Hepatocyte (in vitro differentiated cells): ENCODE data around the gene FAM81A. TPM values are rescaled to one million over a fixed set of nuclear protein-coding genes. Genes with fewer than 3 reads are reported as not detected.
"Not testable (repeated sequence)": the region's sequence is repeated elsewhere in the genome, so short reads cannot be mapped to it uniquely, and the experiment has no call there.

Source experiments
- DNase-seq: peaks from one replicate; pipeline ENCODE4 v3.0.0-alpha.2; 2016; ENCODE audit warnings: low spot score
- H2AFZ ChIP-seq: fragments of 200-600 bp; sonication (generic); 2 replicates; pipeline ENCODE4 v1.6.0; 2016; ENCODE audit warnings: antibody characterized with exemption, mild to moderate bottlenecking
- H3K27ac ChIP-seq: fragments of 200-600 bp; sonication (generic); 2 replicates; pipeline ENCODE4 v1.5.1; 2016; ENCODE audit warnings: mild to moderate bottlenecking
- H3K27me3 ChIP-seq: fragments of 200-600 bp; sonication (generic); 2 replicates; pipeline ENCODE4 v1.6.1; 2016
- H3K36me3 ChIP-seq: fragments of 200-600 bp; sonication (generic); replicated peaks from 2 replicates; pipeline ENCODE4 v1.5.1; 2016; ENCODE audit warnings: low read depth; ENCODE audit not compliant: insufficient read depth
- H3K4me1 ChIP-seq: fragments of 200-600 bp; sonication (generic); 2 replicates; pipeline ENCODE4 v1.5.1; 2016; ENCODE audit warnings: mild to moderate bottlenecking, moderate library complexity; ENCODE audit not compliant: insufficient read depth
- H3K4me2 ChIP-seq: fragments of 200-600 bp; sonication (generic); 2 replicates; pipeline ENCODE4 v1.6.0; 2016
- H3K4me3 ChIP-seq: fragments of 200-600 bp; sonication (generic); 2 replicates; pipeline ENCODE4 v1.5.1; 2016; ENCODE audit warnings: mild to moderate bottlenecking
- H3K79me2 ChIP-seq: fragments of 200-600 bp; sonication (generic); 2 replicates; pipeline ENCODE4 v1.6.0; 2017; ENCODE audit warnings: mild to moderate bottlenecking
- H3K9me2 ChIP-seq: fragments of 200-600 bp; sonication (generic); replicated peaks from 2 replicates; pipeline ENCODE4 v1.6.0; 2017; ENCODE audit warnings: mild to moderate bottlenecking; ENCODE audit not compliant: insufficient read depth
- H3K9me3 ChIP-seq: fragments of 200-600 bp; sonication (generic); 2 replicates; pipeline ENCODE4 v1.5.1; 2016; ENCODE audit warnings: low read depth, mild to moderate bottlenecking
- H4K20me1 ChIP-seq: fragments of 200-600 bp; sonication (generic); 2 replicates; pipeline ENCODE4 v1.6.0; 2016; ENCODE audit warnings: mild to moderate bottlenecking; ENCODE audit not compliant: insufficient read depth, poor library complexity, severe bottlenecking
- EZH2 ChIP-seq: fragments of 200-600 bp; sonication (generic); IDR thresholded peaks from 2 replicates; pipeline ENCODE4 v1.6.1; 2016; ENCODE audit warnings: antibody characterized with exemption, mild to moderate bottlenecking, borderline replicate concordance
- EZH2phosphoT487 ChIP-seq: fragments of 200-600 bp; sonication (generic); IDR thresholded peaks from one replicate; pipeline ENCODE4 v1.6.1; 2018; ENCODE audit warnings: antibody characterized with exemption, mild to moderate bottlenecking, low read depth, moderate library complexity; ENCODE audit not compliant: unreplicated experiment, severe bottlenecking
- WGBS: methylation state at CpG from one replicate; pipeline ENCODE4 v1.1.6; 2016; ENCODE audit warnings: low lambda C conversion rate; ENCODE audit errors: missing lambda C conversion rate; 5-methylcytosine and 5-hydroxymethylcytosine counted together
- polyA plus RNA-seq: library from polyadenylated mRNA; unstranded; fragments of >200 nt; fragmentation: Nextera tagmentation; extraction: Ambion mirVana; gene quantifications from 2 replicates; pipeline ENCODE4 v1.2.1, GENCODE V29; 2016
- total RNA-seq: library from RNA; depleted of rRNA; stranded (reverse); fragments of >200 nt; gene quantifications from 2 replicates; pipeline ENCODE4 v1.2.3, GENCODE V29; 2014
- TF ChIP-seq, protein P1 (sequence below): fragments of 200-600 bp; sonication (generic); IDR thresholded peaks from 2 replicates; pipeline ENCODE4 v1.5.1; 2016; ENCODE audit warnings: antibody characterized with exemption, mild to moderate bottlenecking; ENCODE audit not compliant: poor library complexity

FAM81A gene
- total and polyA plus RNA-seq, 2 experiments from 2014 or later, result 0.47 to 0.85 TPM

DNA sequence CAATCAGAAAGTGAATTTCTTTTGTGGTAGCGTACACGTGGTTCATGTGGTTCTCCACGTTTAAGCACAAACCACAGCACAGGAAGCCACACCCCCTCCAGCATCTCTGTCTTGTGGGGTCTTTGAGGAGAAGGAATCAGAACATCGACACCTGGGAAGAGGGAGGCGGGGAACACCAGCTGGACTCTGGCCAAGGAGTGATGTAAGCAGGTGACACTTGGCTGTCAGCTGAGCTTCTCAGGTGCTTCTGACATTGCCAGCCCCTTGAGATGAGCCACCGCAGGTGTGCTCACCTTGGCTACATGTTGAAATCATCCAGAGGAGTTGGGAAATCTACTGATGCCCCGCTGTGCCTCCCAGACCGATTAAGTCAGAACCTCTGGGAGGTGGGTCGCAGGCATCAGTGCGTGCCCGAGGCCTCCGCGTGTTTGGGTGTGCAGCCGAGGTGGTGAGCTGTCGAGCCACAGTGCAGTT, 85.0 kb downstream of the FAM81A start:
- Histone ChIP-seq H4K20me1 (no peaks in the 10 kb centered on the region), H3K79me2 (no peaks in the 10 kb centered on the region), H2AFZ (no peak overlapping the region), H3K9me2 (no peaks in the 10 kb centered on the region), H3K27ac (no peak overlapping the region), H3K4me1 (no peaks in the 10 kb centered on the region), H3K36me3 (no peaks in the 10 kb centered on the region), H3K4me3 (no peak overlapping the region), H3K27me3 (no peaks in the 10 kb centered on the region), H3K9me3 (no peaks in the 10 kb centered on the region), H3K4me2 (no peak overlapping the region)
- TF ChIP-seq EZH2phosphoT487, result no peak
- TF ChIP-seq, protein P1, sequence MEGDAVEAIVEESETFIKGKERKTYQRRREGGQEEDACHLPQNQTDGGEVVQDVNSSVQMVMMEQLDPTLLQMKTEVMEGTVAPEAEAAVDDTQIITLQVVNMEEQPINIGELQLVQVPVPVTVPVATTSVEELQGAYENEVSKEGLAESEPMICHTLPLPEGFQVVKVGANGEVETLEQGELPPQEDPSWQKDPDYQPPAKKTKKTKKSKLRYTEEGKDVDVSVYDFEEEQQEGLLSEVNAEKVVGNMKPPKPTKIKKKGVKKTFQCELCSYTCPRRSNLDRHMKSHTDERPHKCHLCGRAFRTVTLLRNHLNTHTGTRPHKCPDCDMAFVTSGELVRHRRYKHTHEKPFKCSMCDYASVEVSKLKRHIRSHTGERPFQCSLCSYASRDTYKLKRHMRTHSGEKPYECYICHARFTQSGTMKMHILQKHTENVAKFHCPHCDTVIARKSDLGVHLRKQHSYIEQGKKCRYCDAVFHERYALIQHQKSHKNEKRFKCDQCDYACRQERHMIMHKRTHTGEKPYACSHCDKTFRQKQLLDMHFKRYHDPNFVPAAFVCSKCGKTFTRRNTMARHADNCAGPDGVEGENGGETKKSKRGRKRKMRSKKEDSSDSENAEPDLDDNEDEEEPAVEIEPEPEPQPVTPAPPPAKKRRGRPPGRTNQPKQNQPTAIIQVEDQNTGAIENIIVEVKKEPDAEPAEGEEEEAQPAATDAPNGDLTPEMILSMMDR, result no peak
- TF ChIP-seq EZH2, result no peak
- peak; percentile 16 for DNase-seq
- 88% methylated on average over 15 of the region's 15 CpGs for WGBS

DNA sequence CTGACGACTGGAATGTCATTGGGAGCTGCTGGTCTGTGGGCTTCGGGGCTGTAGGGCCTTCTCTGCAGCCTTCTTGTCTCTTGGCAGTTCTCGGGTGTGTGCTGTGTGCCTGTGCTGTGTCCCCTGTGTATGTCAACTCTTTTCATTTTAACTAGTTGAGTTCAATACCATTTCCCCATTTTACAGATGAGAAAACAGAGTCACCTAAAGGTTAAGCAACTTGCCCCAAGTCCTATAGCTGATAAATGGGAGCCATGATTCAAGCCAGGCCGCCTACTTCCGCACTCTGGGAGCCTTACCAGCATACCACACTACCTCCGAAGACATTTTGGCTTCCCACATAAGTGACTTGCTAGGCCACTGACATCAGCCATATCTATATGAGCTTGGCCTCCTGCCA, 85.7 kb downstream of the FAM81A start:
- no peaks in the 10 kb centered on the region for H4K20me1 ChIP-seq
- H3K79me2 ChIP-seq, result no peaks in the 10 kb centered on the region
- no peak for DNase-seq
- H3K27ac ChIP-seq, result no peak overlapping the region
- no peak overlapping the region for H3K4me2 ChIP-seq
- no peak overlapping the region for H3K4me3 ChIP-seq
- H3K27me3 ChIP-seq, result no peaks in the 10 kb centered on the region
- WGBS, result 88% methylated on average over 6 of the region's 6 CpGs
- no peaks in the 10 kb centered on the region for H3K4me1 ChIP-seq
- TF ChIP-seq EZH2phosphoT487, result no peak
- TF ChIP-seq EZH2, result no peak
- TF ChIP-seq, protein P1, result no peak
- H3K9me3 ChIP-seq, result no peaks in the 10 kb centered on the region
- H3K9me2 ChIP-seq, result no peaks in the 10 kb centered on the region
- H3K36me3 ChIP-seq, result no peaks in the 10 kb centered on the region
- no peak overlapping the region for H2AFZ ChIP-seq

DNA sequence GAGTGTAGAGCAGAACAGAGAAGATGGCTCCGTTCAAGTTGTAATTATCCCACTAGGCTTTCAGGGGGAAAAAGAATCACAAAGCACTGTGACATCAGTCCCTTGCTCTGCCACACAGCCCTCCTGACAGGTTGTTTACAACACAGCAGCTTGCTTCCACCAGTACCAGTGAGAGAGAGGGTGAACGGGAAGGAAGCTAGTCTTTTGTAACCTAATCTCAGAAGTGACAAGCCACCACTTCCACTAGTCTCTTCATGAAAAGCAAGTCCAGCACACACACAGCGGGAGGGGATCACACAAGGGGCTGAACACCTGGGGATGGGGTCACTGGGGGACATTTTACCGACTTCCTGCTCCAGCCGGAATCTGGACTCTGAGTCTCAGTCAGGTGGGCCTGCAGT, 86.3 kb downstream of the FAM81A start:
- H2AFZ ChIP-seq, result no peak overlapping the region
- no peaks in the 10 kb centered on the region for H3K36me3 ChIP-seq
- H4K20me1 ChIP-seq, result no peaks in the 10 kb centered on the region
- no peak overlapping the region for H3K27ac ChIP-seq
- no peaks in the 10 kb centered on the region for H3K9me2 ChIP-seq
- no peak for DNase-seq
- H3K4me2 ChIP-seq, result no peak overlapping the region
- H3K9me3 ChIP-seq, result no peaks in the 10 kb centered on the region
- no peaks in the 10 kb centered on the region for H3K4me1 ChIP-seq
- H3K4me3 ChIP-seq, result no peak overlapping the region
- WGBS, result 67% methylated on average over 5 of the region's 5 CpGs
- no peaks in the 10 kb centered on the region for H3K79me2 ChIP-seq
- no peaks in the 10 kb centered on the region for H3K27me3 ChIP-seq
- TF ChIP-seq, protein P1, result no peak
- no peak for TF ChIP-seq EZH2phosphoT487
- no peak for TF ChIP-seq EZH2

DNA sequence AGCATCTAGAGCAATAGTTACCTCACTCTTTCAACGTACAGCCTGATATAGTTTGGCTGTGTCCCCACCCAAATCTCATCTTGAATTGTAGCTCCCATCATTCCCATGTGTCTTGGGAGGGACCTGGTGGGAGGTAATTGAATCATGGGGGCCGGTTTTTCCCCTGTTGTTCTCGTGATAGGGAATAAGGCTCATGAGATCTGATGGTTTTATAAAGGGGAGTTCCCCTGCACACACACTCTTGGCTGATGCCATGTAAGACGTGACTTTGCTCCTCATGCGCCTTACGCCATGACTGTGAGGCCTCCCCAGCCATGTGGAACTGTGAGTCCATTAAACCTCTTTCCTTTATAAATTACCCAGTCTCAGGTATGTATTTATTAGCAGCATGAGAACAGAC, 88.5 kb downstream of the FAM81A start:
- not testable (repeated sequence) for H3K36me3 ChIP-seq, H2AFZ ChIP-seq, H3K79me2 ChIP-seq, H4K20me1 ChIP-seq, H3K4me2 ChIP-seq, H3K27me3 ChIP-seq, DNase-seq, H3K27ac ChIP-seq, H3K9me3 ChIP-seq, H3K4me1 ChIP-seq, H3K9me2 ChIP-seq, H3K4me3 ChIP-seq
- 89% methylated on average over 6 of the region's 6 CpGs for WGBS
